ENCODE results near the gene CCNJL.

The CCNJL gene

DNA sequence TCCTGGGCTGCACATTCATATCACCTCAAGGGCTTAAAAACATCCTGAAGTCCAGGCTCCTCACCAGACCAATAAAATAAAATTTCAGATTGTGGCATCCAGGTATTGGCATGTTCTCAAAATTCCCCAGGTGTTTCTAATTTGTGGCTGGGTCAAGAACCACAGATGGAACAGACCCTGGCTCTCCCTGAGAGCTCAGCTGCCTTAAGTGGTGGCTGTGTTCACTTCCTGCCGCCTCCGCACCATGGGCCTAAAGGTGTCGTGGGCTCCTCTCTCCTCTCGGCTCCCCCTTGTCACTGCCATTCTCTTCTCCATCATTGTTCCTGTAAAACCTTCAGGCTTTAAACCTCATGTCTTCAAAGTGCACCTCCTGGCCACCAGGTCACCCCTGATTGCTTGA is 17.8 kb upstream of the CCNJL start:
- no peak for DNase-seq

DNA sequence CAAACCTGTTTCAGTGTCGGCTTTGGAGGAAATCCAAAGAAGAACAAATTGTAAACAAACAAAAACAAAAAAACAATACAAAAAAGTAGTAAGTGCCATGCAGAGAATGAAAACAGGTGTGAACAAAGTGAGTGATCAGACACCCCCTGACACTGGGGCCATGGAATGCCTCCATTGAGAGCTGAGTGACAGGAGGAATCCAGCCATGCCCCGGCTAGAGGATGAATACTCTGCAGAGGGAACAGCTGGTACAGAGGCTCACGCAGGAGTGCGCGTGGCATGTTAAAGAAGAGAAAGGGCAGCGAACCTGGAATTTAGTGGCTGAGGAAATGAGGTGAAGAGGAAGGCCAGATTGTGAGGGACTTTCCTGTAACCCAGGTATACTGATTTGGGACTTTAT is 15.5 kb upstream of the CCNJL start:
- DNase-seq = no peak

DNA sequence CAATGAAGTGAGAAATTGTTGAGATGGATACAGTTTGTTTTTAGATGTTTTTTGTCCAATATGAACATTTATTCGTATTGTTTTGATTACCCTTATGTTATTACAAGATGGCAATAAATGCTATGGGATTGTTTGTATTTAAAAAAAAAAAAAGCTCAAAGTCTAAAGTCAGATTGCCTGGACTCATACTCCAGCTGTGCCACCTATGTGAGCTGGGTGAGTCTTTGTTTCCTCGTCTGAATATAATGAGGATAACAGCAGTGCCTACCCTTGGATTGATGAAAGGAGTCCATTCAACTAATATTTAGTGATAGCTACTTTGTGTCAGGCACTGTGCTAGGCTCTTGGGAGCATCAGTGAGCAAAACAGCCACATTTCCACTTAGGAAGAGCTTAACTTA is 14.6 kb upstream of the CCNJL start:
- no peak for DNase-seq

DNA sequence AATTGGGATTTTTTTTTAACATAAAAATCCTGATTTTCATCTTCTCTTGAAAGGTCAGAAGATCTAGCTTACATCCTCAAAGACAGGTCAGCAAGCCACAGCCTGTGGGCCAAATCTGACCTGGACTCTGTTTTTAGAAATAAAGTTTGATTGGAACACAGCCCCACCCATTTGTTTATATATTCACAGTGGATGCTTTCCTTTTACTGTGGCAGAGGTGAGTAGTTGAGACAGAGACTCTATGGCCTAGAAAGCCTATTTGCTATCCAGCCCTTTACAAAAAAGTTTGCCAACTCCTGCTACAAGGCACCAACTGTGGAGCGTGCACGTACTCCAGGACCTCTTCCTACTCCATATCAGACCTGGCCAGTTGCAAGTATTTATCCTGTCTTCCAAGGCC is 13.4 kb upstream of the CCNJL start:
- no peak for DNase-seq

DNA sequence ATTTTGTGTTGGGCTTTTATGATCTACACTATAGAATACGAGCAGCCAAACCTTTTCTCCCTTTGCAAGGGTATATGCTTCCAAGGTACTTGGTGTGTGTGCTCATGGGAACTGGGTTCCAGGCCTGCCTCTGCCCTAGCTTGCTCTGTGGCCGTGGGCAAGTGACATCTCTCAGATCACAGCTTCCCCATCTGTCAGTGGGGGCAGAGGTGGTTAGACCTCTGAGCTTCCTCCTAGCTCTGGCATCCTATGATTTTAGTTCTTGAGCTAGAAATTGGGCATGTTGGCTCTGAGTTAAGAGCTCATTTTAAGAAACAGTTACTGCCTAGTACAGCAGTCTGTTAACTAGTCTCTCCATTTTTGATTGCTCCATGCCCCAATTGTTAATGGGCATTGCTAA is 12.5 kb upstream of the CCNJL start:
- DNase-seq = peak; percentile 38 to 40

DNA sequence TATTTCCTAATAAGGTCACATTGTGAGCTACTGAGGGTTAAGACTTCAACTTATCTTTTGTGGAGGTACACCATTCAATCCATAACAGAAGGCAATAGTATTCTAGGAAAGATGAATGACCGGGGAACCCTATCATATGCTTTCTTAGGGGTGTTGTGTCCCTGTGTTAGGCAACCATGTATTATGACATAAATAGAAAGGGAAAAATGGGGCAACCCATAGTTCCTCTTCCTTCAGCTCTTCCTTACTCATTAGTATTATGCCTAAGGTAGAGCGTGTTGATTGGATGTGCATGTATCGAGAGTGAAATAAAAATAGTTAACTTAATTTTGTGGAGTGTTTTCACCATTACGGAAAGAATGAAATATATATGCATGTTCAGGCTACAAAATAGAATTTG is 6.0 kb upstream of the CCNJL start:
- DNase-seq = peak in 1 of 2 experiments; percentile 22

DNA sequence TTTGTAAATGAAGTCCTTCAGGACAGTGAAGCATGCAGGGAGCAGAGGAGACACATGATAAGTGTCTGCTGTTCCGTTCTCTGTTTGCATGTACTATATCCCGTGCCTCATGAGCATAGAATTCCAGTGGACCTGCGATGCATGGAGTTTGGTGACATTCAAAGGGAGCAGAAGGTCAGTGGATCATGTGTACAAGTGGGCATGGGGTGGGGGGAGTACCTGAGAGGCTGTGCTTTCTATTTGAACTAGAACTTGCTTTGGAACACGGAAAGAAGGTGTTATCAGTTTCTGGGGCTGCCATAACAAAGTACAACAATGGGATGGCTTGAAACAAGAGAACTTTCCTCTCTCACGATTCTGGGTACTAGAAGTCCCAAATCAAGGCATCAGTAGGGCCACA is 5.1 kb upstream of the CCNJL start:
- no peak for DNase-seq

DNA sequence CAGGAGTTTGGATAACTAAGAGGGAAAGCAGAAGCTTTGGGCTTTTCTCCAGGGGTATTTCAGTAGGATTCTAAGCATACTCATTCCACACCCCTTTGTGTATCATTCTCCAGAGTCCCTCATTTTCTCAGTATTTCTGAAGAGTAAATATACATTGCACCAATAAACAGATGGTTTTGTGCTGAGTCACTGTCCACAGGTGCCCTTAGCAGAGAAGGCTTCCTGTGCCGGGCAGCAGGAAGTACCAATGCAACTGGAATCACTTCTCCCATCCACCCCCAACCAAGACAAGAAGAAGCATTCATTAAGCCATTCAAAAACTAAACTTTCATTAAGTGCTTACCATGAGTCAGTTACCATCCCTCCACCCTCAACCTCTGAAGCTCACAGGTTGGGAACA is 3.6 kb upstream of the CCNJL start:
- DNase-seq = no peak

DNA sequence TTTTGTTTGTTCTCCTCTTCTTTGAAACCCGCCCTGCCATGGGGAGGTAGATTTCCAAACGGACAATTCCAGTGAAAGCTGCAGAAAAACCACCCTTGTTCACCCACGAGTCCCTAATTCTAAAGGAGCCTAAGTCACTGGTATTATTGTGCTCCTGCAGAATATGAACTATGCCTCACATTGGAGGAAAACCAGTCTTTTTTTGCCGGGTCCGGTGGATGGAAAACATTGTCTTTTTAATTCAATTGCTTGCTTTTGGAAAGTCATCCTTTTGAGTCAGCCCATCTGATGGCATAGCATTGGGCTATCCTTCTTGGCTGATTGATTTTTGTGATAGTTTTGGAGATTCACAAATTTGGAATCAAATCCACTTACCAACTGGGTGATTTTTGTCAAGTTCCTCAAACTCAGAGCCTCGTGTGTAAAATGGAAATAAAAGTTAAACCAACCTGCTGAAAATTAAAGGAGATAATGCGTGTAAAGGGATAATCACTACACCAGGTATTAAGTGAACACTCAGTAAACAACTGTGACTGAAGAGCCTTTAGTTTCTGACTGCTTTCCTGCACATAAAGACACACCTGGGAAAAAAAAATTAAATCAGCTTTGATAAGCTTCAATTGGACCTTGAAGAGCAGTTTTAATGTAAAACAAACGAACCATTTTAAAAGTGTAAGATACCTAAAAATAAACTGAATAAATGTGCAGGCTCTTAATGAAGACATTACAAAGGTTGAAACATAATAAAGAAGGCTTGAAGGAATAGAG is 780 bp upstream of the CCNJL start:
- no peak for DNase-seq

DNA sequence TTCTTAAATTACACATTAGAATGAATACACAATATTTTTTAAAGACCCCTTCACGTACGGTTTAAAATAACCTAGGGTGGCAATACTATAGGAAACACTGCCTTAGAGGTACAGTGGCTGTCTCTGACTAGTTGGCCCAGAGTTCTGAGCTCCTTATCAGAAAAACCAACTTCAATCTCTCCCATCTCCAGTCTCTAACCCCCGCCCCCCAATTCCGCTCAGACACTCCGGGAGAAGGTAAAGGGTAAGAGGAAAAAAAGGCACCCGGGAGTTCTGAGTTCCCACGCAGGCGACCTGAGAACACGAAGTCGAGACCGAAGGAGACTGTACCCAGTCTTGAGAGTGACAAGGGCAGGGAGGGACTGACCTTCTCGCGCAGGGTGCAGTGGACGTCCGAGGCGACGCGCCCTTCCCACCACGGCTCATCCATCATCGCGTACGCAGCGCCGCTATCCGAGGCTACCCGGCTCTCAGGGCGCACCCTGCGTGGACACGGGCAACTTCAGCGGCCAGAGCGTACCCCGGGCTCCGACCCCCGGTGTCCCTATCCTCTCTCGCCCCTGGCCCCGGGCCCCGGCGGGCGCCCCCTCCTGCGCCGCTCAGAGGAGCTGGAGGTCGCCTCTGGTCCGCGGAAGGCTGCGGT is 752 bp downstream of the CCNJL start:
- DNase-seq = no peak

DNA sequence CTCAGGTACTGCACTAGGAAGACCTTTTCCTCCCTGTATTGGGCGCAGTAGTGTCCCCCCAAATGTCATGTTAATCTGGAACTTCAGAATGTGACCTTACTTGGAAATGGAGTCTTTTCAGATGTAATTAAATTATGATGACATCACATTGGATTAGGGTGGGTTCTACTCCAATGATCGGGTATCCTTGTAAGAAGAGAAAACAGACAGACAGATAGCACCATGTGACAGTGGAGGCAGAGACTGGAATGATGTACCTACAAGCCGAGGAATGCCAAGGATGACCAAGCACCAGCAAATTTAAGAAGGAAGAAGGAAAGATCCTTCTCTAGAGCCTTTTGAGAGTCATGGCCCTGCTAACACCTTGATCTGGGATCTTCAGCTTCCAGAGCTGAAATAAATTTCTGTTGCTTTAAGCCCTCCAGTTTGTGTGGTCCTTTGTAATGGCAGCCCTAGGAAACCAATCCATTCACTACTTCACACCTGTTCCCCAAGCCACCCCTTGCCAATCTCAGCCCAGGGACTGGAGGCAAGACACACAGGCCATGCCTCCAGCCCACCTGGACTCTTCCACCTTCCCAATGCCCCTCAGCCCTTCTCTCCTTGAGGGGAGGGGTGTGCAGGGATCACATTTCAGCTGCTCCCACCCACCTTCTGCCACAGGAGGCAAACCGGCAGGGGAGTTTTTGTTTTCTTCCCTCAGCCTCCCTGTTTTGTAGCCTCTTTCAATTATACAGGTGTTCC is 1.6 kb downstream of the CCNJL start:
- DNase-seq = no peak

DNA sequence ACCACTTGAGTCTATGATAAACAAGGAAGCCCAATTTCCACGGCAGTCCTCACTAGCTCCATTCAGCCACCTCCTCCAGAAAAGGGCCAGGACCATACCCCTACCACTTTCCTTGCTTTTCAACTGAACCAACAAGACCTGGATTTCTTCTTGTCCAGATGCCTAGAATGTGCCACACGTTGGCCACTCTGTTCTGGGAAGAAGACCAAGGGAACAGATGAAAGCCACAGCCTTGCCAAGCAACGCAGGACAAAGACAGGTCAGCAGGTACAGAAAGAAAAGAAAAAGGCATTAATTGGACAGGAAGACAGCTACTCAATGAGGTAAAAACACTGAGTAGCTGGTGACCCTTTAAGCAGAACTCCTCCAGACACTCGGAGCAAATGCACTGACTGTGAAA is 2.2 kb downstream of the CCNJL start:
- no peak for DNase-seq

DNA sequence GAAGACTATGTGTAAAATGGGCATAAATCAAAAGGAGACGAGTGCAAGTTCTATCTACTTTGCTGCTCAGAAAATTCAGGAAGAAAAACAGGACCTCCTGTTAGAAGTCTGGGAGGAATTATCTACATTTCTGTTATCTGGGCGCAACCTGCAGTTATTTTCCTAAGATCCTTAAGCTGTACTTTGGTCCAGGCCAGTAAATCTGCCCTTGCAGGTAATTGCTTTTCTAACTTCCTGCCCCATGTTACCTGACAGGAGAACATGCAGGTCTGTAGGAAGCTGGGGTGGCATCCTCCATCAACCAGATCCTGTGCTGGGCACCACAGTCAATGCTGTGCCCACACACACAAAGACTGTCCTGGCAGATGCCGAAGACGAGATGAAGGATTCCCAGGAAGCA is 5.7 kb downstream of the CCNJL start:
- DNase-seq = no peak

DNA sequence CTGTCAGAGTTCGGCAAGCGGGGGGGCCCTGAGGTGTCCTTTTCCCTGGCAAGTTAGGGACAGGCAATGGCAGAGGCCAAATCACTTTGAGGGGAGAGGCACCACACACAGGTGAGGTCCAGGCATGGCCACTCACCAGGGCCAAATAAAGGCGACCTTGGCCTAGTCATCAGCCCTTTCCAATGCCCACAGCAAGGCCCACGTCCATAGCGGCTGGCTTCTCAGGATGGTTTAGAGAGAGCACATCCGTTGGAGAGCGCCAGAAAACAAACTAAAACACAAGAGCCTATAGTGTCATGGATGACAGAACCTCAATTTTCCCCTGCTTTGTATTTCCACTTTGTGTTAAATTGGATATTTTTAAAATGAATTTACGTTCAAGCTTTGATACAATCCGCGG is 7.0 kb downstream of the CCNJL start:
- no peak for DNase-seq

DNA sequence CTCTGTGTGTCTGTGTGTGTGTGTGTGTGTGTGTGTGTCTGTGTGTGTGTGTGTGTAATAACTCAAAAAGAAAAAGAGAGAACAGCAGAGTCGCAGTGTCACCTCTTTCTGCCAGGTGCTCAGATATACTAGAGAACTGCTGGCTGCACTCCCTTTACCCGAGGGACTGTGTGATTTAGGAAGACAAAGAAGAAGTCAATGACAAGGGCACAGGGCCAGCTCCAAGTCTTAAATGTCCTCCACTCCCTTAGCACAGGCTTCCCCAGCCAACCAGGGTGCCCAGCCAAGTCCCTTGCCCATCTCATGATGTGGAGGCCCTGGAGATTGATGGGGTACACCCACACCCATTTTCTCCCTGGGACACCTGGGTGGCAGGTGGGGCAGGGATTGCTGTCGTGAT is 8.7 kb downstream of the CCNJL start:
- DNase-seq = no peak

DNA sequence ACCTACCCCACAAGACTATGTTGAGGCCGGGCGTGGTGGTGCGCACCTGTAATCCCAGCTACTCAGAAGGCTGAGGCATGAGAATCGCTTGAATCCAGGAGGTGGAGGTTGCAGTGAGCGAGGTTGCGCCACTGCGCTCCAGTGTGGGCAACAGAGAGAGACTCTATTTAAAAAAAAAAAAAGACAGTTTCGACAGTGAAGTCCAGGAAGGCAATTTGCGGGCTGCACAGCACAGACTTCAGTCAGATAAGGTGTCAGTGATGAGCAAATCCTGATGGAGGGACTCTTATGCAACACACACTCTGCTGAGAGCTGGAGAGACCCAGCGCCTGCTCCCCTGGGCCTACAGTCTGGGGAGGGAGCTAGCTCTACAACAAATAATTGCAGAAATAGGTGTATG is 14.2 kb downstream of the CCNJL start:
- DNase-seq = no peak

DNA sequence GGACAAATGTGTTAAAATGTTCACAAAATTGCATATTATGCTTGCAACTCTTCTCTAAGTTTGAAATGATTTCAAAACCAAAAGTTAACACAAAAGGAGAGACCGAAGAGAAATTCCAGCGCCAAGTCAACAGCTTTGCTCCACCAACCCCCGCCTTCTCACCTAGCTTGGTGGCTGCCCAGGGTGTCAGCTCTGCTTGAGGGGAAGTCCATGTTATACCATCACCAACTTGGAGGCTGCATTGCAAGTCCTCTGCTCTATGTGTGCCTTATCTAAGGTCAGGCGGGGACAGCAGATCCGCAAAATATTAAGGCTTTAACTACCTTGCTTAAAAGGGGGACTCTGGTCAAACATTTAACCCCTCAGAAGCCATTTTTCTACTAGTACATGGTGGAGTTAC is 14.6 kb downstream of the CCNJL start:
- DNase-seq = no peak

DNA sequence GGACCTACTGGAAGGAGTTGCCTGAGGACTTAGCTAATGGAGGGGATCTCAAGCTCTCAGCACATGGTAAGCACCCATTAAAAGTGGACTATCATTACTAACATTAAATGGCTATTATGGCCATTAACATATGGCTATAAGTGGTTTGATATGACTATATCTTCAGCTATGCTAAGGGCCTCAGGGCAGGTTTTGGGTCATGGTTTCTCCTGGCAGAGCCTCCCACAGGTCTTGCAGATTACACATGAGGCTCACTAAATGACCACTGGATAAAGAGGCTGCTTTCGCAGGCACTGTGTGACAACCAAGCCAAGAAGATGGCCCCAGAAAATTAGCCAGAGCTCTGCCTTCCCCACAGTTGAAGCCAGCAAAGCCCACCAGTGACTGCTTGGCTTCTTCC is 15.4 kb downstream of the CCNJL start:
- no peak for DNase-seq

DNA sequence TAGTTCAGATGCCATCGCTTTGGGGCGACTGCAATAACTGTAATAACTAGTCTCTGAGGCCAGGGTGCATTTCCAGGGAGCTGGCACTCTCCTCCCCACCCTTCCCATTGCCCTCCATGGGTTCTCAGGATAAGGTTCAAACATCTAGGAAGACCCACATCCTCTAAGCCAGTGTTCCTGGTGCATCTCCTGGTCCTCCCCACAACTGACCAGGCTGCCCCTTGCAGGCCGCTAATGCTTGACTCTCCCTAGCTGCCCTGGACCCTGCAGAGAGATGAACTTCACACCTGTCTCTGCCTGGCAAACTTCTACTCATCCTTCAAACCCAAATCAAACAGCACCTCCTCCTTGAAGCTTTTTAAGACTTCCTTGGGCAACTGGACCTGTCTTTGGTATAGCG is 15.9 kb downstream of the CCNJL start:
- DNase-seq = no peak

DNA sequence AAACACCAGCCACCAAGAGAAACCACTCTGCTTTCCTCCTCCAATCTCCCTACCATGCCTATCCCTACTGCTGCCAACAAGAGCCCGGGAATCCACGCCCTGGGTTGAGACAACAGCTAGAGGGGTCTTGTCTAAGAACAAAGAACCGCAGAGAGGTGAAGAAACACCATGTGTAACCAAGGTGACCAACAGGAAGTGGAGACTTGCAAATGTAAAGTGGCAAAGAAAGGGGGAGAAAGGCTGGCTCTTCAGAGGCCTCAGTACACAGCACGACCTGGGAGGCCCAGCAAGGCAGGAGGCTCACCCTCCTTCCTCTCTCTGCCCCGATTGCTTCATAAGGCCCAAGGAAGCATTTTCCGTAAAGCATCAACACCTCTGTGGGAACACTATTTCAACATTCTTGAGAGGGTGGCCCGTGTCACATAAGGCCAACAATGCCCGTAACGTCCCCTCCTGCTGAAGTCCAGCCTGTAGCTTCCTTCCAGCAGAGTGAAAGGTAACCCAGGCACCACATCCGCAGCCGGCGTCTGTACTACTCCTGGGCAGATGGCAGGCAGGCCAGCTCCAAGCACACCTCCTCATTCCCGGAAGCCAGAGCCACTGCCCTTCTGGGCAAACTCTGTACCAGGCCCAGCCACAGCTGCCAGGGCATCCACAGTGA is 18.3 kb downstream of the CCNJL start:
- DNase-seq = no peak

DNA sequence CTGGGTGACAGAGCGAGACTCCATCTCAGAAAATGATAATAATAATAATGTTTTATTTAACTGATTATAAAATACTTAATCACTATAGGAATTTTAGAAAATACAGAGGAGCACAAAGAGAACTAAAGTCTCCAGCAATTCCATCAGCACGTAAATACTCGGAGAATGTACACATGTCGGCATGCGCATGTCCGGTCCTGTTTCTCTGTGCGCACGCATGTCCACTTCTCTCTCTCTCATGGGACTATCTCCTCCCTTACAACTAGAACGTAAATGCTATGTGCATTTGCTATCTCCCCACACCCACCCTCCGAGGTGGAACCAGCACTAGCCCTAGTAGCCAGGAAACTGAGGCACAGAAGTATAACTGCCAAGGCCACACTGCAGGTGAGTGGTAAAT is 19.0 kb downstream of the CCNJL start:
- DNase-seq = no peak

DNA sequence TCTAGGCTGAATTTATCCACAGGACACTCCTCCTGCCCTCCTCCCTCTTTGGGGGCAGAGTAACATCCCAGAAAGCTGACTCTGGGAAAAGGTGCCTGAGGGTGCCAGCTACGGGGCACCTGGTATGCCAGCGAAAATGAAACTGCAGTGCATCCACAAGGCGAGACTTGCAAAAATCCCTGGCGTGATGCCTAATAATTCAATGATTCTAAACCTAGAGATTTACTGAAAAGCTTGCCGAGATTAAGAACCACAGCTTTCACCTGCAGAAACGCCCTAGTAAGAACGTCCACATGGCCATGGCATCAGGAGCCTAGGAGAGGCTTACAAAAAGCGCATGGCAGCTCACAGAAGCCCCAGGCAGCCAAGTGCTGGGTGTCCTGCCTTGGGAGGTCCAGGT is 20.9 kb downstream of the CCNJL start:
- no peak for DNase-seq

DNA sequence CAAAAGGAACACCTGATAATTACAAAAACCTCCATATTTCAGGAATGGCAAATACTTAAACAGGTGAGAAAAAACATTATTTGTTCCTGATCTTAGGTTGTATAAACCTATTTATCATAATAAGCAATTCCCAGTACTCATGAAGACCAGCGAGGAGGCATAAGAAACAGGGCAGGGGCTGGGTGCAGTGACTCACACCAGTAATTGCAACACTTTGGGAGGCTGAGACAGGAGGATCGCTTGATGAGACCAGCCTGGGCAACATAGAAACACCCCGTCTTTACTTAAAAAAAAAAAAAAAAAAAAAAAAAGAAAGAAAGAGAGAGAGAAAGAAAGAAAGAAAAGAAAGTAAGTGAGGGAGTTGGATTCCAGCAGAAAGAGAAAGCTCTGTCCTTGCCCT is 21.6 kb downstream of the CCNJL start:
- no peak for DNase-seq

DNA sequence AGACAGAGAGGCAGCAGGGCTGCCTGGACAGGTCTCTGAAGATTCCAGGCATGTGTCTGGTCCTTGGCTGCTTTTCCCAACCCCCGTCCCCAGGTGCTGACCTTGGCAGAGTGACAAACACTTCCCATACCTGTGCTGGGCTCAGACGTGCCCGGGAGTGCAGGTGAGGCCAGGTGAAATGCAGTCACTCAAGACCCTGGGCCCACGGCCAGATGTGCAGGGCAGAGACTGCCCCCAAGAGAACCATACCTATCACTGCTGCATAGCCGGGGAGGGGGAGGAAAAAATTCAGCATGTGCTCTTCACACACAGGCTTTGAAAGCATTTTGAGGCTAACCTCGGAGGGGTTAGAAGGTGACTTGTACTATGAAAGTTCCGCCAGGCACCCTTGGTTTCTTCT is 22.6 kb downstream of the CCNJL start:
- no peak for DNase-seq
